Hindlimb muscle (tissue), 1 donor: ENCODE data around the gene NOP10. TPM values are rescaled to one million over a fixed set of nuclear protein-coding genes. Genes with fewer than 3 reads are reported as not detected.

Experiments
- DNase-seq: peaks from one replicate; pipeline ENCODE4 v3.0.0-alpha.2; 2013
- polyA plus RNA-seq: library from polyadenylated mRNA; unstranded; fragments of 120-200 nt; gene quantifications from one replicate; pipeline ENCODE4 v1.2.1, GENCODE V29; 2013; ENCODE audit not compliant: insufficient read length

Gene NOP10
- polyA plus RNA-seq, 1 donor, result 86.1 TPM

DNA sequence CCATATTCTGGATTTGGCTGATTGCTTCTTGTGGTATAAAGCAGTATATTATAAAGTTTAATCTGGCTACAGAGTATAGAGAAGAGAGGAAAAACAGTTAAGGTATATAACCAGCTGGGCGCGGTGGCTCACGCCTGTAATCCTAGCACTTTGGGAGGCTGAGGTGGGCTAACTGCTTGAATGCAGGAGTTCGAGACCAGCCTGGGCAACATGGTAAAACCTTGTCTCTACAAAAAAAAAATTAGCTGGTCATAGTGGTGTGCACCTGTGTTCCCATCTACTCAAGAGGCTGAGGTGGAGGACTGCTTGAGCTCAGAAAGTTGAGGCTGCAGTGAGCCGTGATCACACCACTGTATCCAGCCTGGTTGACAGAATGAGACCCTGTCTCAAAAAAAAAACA lies 12.7 kb downstream of the NOP10 start:
- no peak for DNase-seq

DNA sequence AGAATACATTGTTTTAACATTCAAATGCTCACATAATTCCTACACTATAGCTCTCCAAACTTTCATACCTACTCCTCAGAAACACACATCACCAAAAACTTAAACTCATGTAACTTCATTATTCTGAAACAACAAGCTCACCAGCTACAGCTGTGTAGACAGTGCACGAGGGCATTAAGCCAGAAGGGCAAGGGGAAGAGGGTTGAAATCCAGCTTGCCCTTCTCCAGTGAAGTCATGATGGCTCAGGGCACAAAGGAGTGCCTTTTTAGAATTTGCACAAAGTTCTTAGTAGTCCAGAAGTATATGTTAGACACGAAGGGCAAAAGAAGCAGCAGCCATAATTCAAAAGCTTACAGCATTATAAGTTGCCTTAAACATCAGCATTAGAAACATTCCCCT lies 13.9 kb downstream of the NOP10 start:
- DNase-seq, result no peak

DNA sequence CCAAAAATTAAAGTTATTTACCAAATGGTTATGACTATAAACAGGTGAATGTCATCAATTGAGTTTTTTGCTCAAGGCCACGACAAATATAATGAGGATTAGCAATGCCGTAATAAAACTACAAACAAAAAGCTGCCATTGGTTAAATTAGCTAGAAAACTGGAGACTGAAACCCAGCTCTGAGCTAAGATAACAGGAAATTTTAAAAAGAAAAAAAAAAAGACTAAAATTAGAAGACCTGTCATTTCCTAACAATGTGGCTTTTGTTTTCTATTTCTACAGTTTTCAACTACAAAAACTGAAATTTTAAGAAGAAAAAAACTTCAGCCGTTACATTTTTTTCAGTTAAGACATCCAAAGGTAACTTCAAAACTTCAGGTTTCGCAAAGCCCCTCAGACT lies 15.0 kb downstream of the NOP10 start:
- no peak for DNase-seq

DNA sequence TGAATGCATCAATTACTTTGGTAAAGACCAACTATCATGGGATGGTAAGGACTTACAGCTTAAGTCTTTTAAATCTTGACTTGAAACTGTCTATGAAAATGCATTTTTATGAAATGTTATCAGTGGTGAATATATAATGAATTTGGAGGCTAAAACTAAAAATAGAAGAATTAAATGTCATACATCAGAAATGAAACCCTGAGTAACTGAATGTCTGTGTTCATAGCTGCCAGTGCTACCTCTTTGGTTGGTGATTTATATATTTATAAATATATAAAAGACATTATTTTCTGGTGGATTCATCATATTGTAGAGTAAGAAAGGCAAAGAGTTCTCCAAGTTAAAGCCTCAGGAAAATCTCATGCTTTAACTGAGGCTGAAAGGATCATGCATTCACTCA lies 17.6 kb downstream of the NOP10 start:
- DNase-seq, result no peak

DNA sequence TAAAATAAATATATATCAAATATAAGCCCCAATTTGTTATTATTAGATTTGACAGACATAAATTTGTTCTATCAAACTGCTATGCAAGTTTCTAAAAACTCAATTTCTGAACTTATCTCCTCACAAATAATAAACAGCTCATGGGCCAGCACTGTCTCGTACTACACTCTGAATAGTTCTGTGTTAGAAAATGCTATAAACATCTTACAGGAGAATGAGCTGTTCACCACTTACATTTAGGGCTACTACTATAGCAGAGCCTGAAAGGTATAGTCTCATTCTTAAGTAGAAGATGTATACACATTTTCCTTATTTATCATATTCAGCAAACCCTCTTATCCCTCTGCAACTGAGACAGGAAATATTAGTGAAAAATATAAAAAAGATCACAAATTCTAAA lies 18.0 kb downstream of the NOP10 start:
- no peak for DNase-seq

DNA sequence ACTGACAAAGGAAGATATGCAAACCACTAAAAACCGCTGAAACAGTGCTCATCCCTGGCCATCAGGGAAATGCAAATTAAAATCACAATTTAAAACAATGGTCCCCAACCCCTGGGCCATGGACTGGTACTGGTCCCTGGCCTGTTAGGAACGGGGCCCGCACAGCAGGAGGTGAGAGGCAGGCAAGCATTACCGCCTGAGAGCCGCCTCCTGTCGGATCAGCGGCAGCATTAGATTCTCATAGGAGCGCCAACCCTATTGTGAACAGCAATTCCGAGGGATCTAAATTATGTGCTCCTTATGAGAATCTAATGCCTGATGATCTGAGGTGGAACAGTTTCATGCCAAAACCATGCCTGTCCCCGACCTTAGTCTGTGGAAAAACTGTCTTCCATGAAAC lies 19.7 kb downstream of the NOP10 start:
- DNase-seq, result no peak

DNA sequence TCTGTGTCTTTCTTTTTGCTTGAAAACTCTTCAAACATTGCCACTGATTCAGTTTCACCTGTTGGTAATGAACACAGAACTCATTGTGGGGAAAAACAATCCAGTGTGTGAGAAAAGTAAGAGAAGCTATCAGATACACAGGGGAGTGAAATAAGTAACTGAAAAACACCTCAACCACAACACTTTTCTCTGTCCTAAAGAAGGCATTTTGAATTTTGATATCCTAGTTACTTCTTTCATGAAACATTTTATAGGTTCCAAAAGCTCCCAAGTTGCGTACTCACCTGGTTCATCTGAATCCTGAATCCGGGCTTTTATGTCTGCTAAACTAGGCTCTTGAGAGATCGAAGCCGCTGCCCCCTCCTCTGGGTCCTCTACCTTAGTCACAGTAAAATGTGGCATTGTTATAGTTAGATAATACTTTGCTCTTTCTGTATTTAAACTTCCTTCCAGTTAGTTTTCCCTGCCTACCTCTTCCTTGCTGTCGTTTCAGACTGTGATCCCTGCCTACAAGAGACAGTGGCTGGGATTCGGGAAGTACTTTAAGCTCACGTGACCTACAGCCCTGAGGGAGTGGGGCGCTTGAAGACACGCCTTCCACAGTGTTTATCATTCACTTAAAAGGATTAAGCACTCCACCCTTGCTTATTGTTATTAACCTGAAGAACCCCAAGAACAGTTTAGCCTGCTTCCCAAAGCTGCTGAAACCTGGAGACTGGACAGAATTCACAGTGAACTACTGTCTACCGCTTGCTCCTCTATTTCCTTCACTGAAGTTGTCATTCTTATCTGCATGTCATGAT lies 24.5 kb downstream of the NOP10 start:
- DNase-seq, result no peak

DNA sequence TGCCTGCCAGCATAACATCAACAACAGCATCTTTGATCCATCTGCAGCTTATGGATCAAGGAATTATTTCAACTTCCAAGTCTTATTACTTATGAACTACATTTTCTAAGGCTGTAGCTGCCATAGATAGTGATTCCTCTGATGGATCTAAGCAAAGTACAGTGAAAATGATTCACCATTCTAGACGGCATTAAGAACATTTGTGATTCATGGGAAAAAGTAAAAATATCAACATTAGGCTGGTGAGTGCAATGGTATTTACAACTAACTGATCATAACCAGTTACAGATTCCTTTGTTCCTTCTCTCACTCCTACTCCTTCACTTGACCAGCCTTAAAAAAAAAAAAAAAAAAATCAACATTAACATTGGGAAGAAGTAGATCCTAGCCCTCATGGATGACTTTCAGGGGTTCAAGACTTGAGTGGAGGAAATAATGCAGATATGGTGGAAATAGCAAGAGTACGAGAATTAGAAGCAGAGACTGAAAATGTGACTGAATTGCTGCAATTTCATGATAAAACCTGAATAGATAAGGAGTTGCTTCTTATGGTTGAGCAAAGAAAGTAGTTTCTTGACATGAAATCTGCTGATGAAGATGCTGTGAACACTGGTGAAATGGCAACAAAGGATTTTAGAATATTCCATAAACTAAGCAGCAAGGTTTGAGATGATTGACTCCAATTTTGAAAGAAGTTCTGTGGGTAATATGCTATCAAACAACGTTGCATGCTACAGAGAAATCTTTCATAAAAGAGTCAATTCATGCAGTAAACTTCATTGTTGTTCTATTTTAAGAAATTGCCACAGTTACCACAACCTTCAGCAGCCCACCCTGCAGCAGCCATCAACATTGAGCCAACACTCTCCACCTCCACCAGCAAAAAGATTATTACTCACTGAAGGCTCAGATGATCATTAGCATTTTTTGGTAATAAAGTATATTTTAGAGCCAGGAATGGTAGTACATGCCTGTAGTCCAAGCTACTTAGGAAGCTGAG lies 28.1 kb downstream of the NOP10 start:
- no peak for DNase-seq

DNA sequence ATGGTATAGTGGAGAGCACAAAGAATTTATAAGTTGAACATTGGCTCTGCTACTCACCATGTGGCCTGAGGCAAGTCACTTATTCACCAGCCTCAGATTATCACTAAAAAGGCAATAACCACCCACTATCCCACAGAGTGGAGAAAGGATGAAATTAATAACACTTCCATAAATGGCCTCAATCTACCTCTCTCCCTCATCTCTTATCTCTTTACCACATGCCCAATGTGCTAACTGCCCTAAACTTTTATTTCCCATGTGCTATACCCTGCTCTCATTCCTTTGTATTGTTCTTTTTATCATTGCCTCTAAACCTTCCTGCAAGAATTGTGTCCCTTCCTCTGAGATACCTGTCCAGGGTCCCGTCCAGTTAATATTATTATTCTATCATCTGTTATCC lies 31.4 kb downstream of the NOP10 start:
- DNase-seq, result no peak

DNA sequence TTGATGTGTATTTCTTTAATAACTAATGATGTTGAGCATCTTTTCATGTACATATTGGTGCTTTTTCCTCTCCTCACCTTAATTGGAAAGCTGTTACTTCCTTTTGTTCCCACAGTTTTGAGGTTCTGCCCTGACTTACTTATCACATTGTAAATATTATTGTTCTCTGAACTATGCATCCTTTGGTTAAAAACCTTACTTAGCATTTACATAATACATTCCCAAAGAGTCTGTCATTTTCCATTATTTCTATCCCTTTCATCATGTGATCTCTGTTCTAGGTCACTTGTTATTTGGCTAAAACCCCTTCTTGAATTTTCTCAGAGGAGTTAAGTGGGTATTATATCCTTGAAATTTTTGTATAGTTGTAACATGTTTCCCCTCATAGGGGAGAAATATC lies 38.3 kb downstream of the NOP10 start:
- DNase-seq, result no peak

DNA sequence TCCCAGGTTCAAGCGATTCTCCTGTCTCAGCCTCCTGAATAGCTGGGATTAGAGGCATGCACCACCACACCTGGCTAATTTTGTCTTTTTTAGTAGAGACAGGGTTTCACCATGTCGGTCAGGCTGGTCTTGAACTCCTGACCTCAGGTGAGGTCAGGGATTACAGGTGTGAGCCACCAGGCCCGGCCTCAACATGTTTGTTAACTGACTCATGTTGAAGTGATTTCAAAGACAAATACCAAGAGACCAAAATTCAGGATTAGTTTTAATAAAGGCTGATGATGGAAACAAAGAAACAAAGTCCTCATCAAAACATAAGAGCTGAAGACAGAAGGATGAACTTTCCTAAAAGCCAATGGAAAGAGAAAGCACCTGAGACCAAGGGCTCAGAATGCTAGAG lies 41.9 kb downstream of the NOP10 start:
- DNase-seq, result no peak

DNA sequence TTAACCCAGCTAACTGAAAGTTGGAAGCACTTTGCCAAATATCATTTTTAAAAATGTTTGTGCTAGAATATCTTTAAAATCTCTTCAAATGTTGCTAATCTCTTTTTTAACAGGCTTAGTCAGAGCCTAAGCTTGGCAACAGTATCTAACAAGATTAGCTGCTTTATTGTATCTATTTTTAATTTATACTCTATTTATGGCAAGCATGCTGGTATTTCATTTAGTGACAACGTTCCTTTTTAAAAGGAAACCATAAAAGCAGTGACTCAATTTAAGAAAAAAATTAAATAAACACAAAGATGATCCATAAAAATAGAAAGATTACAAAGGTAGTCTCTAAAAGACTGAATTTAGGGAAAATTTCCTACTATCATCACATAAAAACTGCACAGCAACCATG lies 45.9 kb downstream of the NOP10 start:
- DNase-seq, result no peak

DNA sequence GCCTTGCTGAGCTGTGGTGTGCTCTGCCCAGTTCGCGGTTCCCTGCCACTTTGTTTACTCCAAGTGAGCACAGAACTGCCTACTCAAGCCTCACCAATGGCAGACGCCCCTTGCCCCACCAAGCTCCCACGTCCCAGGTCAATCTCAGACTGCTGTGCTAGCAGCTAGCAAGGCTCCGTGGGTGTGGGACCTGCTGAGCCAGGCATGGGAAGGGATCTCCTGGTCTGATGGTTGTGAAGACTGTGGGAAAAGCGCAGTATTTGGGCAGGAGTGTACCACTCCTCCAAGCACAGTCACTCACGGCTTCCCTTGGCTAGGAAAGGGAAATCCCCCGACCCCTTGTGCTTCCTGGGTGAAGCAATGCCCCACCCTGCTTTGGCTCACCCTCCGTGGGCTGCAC lies 50.3 kb downstream of the NOP10 start:
- no peak for DNase-seq

Other genes with a start within 250 kb of the NOP10 start
- 46.7 TPM for gene EMC7, start 241.3 kb downstream of the NOP10 start, polyA plus RNA-seq
- gene PGBD4, start 241.1 kb downstream of the NOP10 start, polyA plus RNA-seq, result 1.9 TPM
- 107 TPM for gene KATNBL1, start 133.0 kb downstream of the NOP10 start, polyA plus RNA-seq
- gene EMC4, start 118.1 kb downstream of the NOP10 start, polyA plus RNA-seq, result 69.2 TPM
- gene SLC12A6, start 5.4 kb downstream of the NOP10 start, polyA plus RNA-seq, result 22.9 TPM
- not detected for gene NUTM1, start 179 bp upstream of the NOP10 start, polyA plus RNA-seq
- 40.1 TPM for gene LPCAT4, start 24.1 kb upstream of the NOP10 start, polyA plus RNA-seq
- 57.9 TPM for gene GOLGA8A, start 94.7 kb upstream of the NOP10 start, polyA plus RNA-seq
- 41.4 TPM for gene GOLGA8B, start 240.5 kb upstream of the NOP10 start, polyA plus RNA-seq